ENCODE results near the gene CYSTM1. TPM values are rescaled to one million over a fixed set of nuclear protein-coding genes. Genes with fewer than 3 reads are reported as not detected.

CYSTM1 gene
- polyA plus RNA-seq, 1 donor from 2014 or later: 6.6 TPM

DNA sequence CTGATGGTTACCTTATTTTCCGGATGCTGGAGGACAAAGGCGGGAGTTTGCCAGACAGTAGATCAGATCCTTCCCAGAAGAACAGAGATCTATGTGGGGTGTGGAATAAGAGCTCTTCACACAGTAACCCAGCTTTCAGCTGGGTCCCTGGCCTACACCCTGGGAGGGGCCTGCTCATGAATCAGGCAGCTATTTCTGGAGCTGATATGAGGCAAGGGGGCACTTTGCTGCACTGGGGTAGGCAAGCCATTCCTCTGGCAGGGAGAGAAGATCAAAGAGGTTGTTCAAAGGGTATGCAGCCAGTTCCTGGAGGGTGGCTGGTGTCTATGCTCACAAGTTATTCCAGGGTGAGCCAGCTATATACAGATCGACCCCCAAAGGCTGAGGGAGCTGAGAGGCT, 48.6 kb downstream of the CYSTM1 start:
- H3K9ac ChIP-seq (ENCODE audit: low read length): no peak overlapping the region
- no peak overlapping the region for H3K4me2 ChIP-seq (ENCODE audit: low read length)
- H2AFZ ChIP-seq (ENCODE audit: low read depth, low read length): no peak overlapping the region
- H3K27ac ChIP-seq (ENCODE audit: low read length): no peak overlapping the region
- H3F3A ChIP-seq (ENCODE audit: insufficient read depth, low read length, poor library complexity, severe bottlenecking): no peaks in the 10 kb centered on the region
- H3K4me3 ChIP-seq (ENCODE audit: low read length): no peak overlapping the region
- H3K79me2 ChIP-seq (replicated peaks; ENCODE audit: insufficient read depth, low read length): no peaks in the 10 kb centered on the region
- H3K9me3 ChIP-seq (ENCODE audit: low read length): no peaks in the 10 kb centered on the region
- H4K20me1 ChIP-seq (ENCODE audit: insufficient read depth): no peaks in the 10 kb centered on the region
- no peaks in the 10 kb centered on the region for H3K27me3 ChIP-seq (ENCODE audit: insufficient read depth, low read depth, low read length)
- H3K9me2 ChIP-seq (ENCODE audit: insufficient read depth, low read length): no peaks in the 10 kb centered on the region
- no peaks in the 10 kb centered on the region for H3K36me3 ChIP-seq (ENCODE audit: insufficient read depth, low read length)
- no peak for TF ChIP-seq EZH2 (IDR thresholded peaks at IDR 0.05; ENCODE audit: borderline replicate concordance, insufficient read depth, low read length, poor library complexity, severe bottlenecking)
- no peak for TF ChIP-seq TAF1 (IDR thresholded peaks at IDR 0.05; ENCODE audit: low read depth)
- TF ChIP-seq SMC3 (conservative IDR thresholded peaks at IDR 0.05; ENCODE audit: poor library complexity): no peak
- TF ChIP-seq, protein P1, sequence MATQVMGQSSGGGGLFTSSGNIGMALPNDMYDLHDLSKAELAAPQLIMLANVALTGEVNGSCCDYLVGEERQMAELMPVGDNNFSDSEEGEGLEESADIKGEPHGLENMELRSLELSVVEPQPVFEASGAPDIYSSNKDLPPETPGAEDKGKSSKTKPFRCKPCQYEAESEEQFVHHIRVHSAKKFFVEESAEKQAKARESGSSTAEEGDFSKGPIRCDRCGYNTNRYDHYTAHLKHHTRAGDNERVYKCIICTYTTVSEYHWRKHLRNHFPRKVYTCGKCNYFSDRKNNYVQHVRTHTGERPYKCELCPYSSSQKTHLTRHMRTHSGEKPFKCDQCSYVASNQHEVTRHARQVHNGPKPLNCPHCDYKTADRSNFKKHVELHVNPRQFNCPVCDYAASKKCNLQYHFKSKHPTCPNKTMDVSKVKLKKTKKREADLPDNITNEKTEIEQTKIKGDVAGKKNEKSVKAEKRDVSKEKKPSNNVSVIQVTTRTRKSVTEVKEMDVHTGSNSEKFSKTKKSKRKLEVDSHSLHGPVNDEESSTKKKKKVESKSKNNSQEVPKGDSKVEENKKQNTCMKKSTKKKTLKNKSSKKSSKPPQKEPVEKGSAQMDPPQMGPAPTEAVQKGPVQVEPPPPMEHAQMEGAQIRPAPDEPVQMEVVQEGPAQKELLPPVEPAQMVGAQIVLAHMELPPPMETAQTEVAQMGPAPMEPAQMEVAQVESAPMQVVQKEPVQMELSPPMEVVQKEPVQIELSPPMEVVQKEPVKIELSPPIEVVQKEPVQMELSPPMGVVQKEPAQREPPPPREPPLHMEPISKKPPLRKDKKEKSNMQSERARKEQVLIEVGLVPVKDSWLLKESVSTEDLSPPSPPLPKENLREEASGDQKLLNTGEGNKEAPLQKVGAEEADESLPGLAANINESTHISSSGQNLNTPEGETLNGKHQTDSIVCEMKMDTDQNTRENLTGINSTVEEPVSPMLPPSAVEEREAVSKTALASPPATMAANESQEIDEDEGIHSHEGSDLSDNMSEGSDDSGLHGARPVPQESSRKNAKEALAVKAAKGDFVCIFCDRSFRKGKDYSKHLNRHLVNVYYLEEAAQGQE (IDR thresholded peaks at IDR 0.05; ENCODE audit: borderline replicate concordance): no peak
- no peak for TF ChIP-seq EP300 (conservative IDR thresholded peaks at IDR 0.05; ENCODE audit: poor library complexity, severe bottlenecking)
- TF ChIP-seq, protein P2, sequence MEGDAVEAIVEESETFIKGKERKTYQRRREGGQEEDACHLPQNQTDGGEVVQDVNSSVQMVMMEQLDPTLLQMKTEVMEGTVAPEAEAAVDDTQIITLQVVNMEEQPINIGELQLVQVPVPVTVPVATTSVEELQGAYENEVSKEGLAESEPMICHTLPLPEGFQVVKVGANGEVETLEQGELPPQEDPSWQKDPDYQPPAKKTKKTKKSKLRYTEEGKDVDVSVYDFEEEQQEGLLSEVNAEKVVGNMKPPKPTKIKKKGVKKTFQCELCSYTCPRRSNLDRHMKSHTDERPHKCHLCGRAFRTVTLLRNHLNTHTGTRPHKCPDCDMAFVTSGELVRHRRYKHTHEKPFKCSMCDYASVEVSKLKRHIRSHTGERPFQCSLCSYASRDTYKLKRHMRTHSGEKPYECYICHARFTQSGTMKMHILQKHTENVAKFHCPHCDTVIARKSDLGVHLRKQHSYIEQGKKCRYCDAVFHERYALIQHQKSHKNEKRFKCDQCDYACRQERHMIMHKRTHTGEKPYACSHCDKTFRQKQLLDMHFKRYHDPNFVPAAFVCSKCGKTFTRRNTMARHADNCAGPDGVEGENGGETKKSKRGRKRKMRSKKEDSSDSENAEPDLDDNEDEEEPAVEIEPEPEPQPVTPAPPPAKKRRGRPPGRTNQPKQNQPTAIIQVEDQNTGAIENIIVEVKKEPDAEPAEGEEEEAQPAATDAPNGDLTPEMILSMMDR (IDR thresholded peaks at IDR 0.05; ENCODE audit: poor library complexity, severe bottlenecking): no peak
- no peak for TF ChIP-seq MXI1 (conservative IDR thresholded peaks at IDR 0.05; ENCODE audit: poor library complexity, severe bottlenecking)
- no peak for TF ChIP-seq RAD21 (conservative IDR thresholded peaks at IDR 0.05)
- TF ChIP-seq POLR2AphosphoS5 (IDR thresholded peaks at IDR 0.05): no peak

DNA sequence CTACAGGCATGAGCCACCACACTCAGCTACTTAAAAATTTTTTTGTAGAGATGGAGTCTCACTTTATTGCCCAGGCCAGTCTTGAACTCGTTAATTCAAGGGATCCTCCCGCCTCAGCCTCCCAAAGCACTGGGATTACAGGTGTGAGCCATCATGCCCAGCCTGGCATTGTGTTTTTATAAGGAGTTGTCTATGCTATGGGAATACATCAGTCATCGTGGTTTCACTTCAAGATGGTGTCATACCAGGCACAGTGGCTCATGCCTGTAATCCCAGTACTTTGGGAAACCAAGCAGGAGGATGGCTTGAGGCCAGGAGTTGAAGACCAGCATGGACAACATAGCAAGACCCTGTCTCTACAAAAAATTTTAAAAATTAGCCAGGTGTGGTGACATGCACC, 49.7 kb downstream of the CYSTM1 start:
- Histone ChIP-seq H2AFZ (ENCODE audit: low read depth, low read length) (no peak overlapping the region), H3F3A (ENCODE audit: insufficient read depth, low read length, poor library complexity, severe bottlenecking) (no peaks in the 10 kb centered on the region), H3K9me2 (ENCODE audit: insufficient read depth, low read length) (no peaks in the 10 kb centered on the region), H3K27ac (ENCODE audit: low read length) (no peak overlapping the region), H3K4me3 (ENCODE audit: low read length) (no peak overlapping the region), H3K9me3 (ENCODE audit: low read length) (no peaks in the 10 kb centered on the region), H4K20me1 (ENCODE audit: insufficient read depth) (no peaks in the 10 kb centered on the region), H3K27me3 (ENCODE audit: insufficient read depth, low read depth, low read length) (no peaks in the 10 kb centered on the region), H3K4me2 (ENCODE audit: low read length) (no peak overlapping the region), H3K36me3 (ENCODE audit: insufficient read depth, low read length) (no peaks in the 10 kb centered on the region), H3K79me2 (replicated peaks; ENCODE audit: insufficient read depth, low read length) (no peaks in the 10 kb centered on the region), H3K9ac (ENCODE audit: low read length) (no peak overlapping the region)
- TF ChIP-seq TAF1 (IDR thresholded peaks at IDR 0.05; ENCODE audit: low read depth): no peak
- TF ChIP-seq POLR2AphosphoS5 (IDR thresholded peaks at IDR 0.05): no peak
- TF ChIP-seq, protein P1 (IDR thresholded peaks at IDR 0.05; ENCODE audit: borderline replicate concordance): no peak
- no peak for TF ChIP-seq RAD21 (conservative IDR thresholded peaks at IDR 0.05)
- TF ChIP-seq MXI1 (conservative IDR thresholded peaks at IDR 0.05; ENCODE audit: poor library complexity, severe bottlenecking): no peak
- TF ChIP-seq SMC3 (conservative IDR thresholded peaks at IDR 0.05; ENCODE audit: poor library complexity): no peak
- TF ChIP-seq, protein P2 (IDR thresholded peaks at IDR 0.05; ENCODE audit: poor library complexity, severe bottlenecking): no peak
- no peak for TF ChIP-seq EP300 (conservative IDR thresholded peaks at IDR 0.05; ENCODE audit: poor library complexity, severe bottlenecking)
- TF ChIP-seq EZH2 (IDR thresholded peaks at IDR 0.05; ENCODE audit: borderline replicate concordance, insufficient read depth, low read length, poor library complexity, severe bottlenecking): no peak

Measured in neural cell (in vitro differentiated cells).